GM18498 (cell line): ENCODE measurements around the gene PRORP.
A peak's percentile ranks its signal among the peaks of the same experiment; 100 is the strongest.
"Not testable (repeated sequence)": the region's sequence is repeated elsewhere in the genome, so short reads cannot be mapped to it uniquely, and the experiment has no call there.

Source experiments
- ATAC-seq: cut with Tn5 transposase; IDR thresholded peaks from one replicate; pipeline ENCODE4 v1.9.1; 2021; ENCODE audit warnings: mild to moderate bottlenecking, moderate library complexity; ENCODE audit not compliant: unreplicated experiment

Gene PRORP

DNA sequence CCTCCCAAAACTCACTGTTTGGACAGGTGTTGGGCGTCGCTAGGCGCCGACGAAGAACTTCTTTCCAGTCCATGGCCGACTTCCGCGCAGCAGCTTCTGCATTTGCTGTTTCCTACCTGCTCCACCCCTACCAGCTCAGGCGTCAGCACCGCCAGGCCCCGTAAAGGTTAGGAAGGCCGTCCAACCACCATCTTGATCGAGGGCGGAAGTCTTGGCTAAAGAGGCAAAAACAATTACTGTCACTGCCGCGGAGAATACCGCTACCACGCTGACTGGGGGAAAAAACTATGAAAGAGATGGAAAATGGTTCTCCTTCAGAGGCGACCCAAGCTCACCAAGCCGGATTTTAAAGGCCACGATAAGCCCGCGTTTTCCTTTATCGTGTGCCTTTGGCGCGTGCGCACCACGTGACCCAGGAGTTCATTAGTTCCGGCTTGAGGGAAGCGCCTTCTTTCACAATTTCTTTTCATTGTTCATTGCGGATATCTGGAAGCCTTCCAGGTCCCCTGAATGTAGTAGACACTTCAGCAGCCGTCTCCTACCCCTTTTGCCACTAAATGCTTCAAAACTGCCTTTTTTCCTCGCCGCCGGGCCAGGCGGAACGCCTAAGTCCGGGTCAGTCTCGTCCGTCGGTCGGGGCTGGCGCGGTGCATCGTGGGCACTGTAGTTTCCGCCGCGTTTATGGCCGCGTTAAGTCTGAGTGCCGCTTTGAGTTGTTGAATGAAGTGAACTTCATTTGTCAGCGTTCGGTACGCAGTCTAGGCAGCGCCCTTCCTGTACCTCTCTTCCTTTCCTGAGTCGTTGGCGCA, at the start of gene PRORP, which contains the start of gene PPP2R3C:
Gene PRORP, plus strand, starts transcription at position 666 of the 809 bp plus-strand sequence. CDS start 694 bp downstream, outside the sequence.
Gene PPP2R3C, minus strand, starts transcription at position 104 of the 809 bp plus-strand sequence. Its CDS starts 31 bp downstream, at position 73.
- peak; percentile 84 for ATAC-seq

GRCh38 chr14:35073486-35073885, 48.9 kb upstream of the PRORP start:
- ATAC-seq = no peak

DNA sequence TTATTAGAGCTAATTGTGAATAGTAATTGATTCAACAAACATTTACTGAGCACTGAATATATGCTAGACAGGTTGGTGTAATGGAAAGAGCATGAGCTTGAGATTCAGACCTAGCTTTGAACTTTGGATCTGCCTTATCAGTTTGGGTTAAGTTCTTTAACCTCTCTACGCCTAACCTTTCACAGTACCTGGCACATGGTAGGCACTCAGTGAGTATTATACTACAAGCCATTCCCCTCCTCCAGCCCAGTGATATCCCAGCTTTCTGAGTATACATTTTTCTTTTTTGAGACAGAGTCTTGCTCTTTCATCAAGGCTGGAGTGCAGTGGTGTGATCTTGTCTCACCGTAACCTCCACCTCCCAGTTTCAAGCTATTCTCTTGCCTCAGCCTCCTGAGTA, 44.3 kb upstream of the PRORP start:
- no peak for ATAC-seq

GRCh38 chr14:35079742-35080141, 42.6 kb upstream of the PRORP start:
- no peak for ATAC-seq

- no peak for ATAC-seq
Measured at GRCh38 chr14:35083530-35084150, 38.7 kb upstream of the PRORP start.

DNA sequence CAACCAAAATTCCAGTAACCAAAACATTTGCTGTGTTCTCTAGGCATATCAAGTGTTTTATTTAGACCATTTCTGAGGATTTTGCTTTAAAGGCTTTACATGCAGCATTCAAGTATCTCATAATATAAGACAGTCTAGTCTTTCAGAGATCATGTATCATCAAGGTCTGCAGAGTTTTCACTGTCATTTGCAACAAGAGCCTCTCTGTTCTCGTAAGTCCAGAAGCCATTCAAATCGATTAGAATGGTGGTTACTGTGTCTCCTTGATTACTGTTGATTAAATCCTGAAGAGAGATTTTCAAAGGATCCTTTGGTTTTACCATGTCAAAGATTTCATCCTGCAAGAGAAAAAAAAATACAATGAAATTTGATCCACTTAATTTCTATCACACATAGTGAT, 36.9 kb upstream of the PRORP start:
- no peak for ATAC-seq

DNA sequence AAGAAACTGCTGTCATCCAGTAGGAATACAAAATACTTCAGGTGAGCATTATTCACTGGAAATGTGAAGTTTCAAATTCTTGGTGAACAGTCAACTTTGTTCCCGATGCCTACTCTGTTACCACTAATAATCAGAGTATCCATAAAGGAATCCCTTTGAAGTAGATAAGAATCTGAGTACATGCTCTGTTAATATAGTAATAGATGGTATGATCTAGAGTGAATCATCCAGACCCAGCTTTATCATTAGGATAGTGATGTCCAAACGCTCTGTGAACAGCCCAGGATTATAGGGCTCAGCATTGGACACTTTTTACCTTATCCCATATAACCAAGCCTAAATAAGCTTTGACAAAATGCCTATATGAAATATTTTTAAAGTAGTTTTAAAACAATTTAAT, 33.8 kb upstream of the PRORP start:
- no peak for ATAC-seq

- not testable (repeated sequence) for ATAC-seq
Measured at GRCh38 chr14:35094645-35095044, 27.7 kb upstream of the PRORP start.

- no peak for ATAC-seq
Measured at GRCh38 chr14:35107866-35108265, 14.5 kb upstream of the PRORP start.

DNA sequence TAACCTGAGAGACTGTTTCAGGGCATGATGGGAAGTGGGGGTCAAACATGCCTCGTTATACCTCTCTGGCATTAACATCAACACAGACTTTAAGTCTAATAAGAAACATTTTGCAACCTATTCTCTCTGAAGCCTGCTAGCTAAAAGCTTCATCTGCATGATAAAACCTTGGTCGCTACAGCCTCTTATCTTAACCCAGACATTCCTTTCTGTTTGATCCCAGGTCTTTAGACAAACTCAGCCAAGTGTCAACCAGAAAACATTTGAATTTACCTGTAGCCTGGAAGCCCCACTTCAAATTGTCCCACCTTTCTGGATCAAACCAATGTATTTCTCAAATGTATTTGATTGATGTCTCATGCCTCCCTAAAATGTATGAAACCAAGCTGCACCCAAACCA, 9.7 kb upstream of the PRORP start:
- no peak for ATAC-seq

DNA sequence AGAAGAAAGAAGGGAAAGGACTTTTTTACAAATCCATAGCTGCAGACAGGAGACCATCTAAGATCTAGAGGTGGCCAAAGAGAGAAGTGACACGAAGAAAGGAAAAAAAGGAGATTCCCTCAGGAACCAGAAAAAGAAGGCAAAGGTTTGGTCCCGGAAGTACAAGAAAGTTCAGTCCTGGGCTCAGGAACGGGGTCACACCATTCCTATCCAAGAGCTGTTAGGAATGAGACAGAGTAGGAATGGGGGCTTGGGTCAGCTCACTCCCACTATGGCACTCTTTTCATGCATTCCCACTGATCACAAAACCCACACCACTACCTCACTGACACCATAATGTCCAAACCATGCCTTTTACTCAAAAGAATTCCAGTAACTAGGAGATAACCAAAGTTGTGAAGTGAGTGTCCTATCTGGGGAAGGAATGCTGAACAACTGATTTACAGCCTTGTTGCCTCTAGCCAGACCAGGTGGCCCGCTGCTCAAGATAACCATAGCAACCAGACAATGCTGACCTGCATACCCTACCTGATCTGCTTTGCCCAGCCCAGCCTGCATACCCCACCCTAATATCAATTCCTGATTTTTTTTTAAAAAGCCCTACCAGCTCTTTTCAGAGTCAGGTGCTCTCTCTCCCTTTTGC, 8.9 kb upstream of the PRORP start:
- ATAC-seq = no peak

DNA sequence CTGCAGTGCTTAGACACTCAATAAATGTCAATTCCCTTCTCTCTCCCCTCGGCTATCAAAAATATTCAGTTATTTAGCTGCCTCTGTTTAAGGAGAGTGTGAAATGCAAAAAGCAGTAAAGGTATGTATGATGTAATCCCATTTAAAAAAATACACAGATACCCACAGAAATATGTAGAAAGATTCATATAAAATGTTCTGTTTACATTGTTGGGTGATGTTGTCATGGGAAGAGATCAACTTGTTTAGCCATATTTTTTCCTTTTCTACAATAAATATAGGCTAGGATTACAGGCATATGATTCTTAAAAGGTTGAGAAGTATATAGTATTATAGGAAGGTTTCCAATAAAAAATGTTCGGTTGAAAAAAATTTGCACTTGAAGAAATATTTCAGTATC, 8.3 kb upstream of the PRORP start:
- ATAC-seq = no peak

DNA sequence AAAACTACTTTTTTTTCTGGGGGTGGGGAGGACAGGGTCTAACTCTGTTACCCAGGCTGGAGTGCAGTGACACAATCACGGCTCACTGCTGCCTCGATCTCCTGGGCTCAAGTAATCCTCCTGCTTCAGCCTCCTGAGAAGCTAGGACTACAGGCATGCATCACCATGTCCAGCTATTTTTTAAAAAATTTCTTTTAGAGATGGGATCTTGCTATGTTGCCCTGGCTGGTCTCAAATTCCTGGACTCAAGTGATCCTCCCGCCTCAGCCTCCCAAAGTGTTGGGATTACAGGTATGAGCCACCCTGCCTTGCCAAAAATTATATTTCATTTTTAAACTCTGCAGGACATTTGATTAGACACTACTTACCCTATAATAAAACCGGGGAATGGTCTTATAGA, 6.1 kb upstream of the PRORP start:
- no peak for ATAC-seq

- ATAC-seq = no peak
Measured at GRCh38 chr14:35117112-35117511, 5.2 kb upstream of the PRORP start.

- no peak for ATAC-seq
Measured at GRCh38 chr14:35121026-35121886, 1.1 kb upstream of the PRORP start.

GRCh38 chr14:35122696-35123387, 490 bp downstream of the PRORP start:
- ATAC-seq = peak; percentile 2

DNA sequence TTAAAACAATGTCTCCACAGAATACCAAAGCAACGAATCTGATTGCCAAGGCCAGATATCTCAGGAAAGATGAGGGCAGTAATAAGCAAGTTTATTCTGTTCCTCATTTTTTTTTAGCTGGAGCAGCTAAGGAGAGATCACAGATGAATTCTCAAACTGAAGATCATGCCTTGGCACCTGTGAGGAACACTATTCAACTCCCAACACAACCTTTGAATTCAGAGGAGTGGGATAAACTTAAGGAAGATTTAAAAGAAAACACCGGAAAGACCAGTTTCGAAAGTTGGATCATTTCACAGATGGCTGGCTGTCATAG, 994 bp downstream of the PRORP start:
- ATAC-seq = no peak

- no peak for ATAC-seq
Measured at GRCh38 chr14:35124127-35124526, 1.8 kb downstream of the PRORP start.

- no peak for ATAC-seq
Measured at GRCh38 chr14:35133542-35134328, 11.4 kb downstream of the PRORP start.
